A204.1 (cell line): ENCODE data around the gene DROSHA.

Source experiments
- FAIRE-seq: peaks from 2 replicates; lab custom pipeline; 2012; peaks lifted over from hg19 to GRCh38; lab: Jason Lieb, UNC

Gene DROSHA

GRCh38 chr5:31469886-31470285 lies 62.0 kb downstream of the DROSHA start:
- FAIRE-seq: no peak

- FAIRE-seq: no peak
Measured at GRCh38 chr5:31469466-31469865, 62.4 kb downstream of the DROSHA start.

- FAIRE-seq: no peak
Measured at GRCh38 chr5:31465291-31465690, 66.6 kb downstream of the DROSHA start.

- no peak for FAIRE-seq
Measured at GRCh38 chr5:31464081-31464480, 67.8 kb downstream of the DROSHA start.

- FAIRE-seq: no peak
Measured at GRCh38 chr5:31463351-31463750, 68.5 kb downstream of the DROSHA start.

- FAIRE-seq: no peak
Measured at GRCh38 chr5:31459594-31459993, 72.3 kb downstream of the DROSHA start.

- FAIRE-seq: peak; percentile 14
Measured at GRCh38 chr5:31455172-31455571, 76.7 kb downstream of the DROSHA start.

GRCh38 chr5:31453522-31453921 lies 78.4 kb downstream of the DROSHA start:
- no peak for FAIRE-seq

- FAIRE-seq: no peak
Measured at GRCh38 chr5:31452314-31452713, 79.6 kb downstream of the DROSHA start.

GRCh38 chr5:31449962-31450361 lies 81.9 kb downstream of the DROSHA start:
- no peak for FAIRE-seq

- FAIRE-seq: no peak
Measured at GRCh38 chr5:31449174-31449573, 82.7 kb downstream of the DROSHA start.

- FAIRE-seq: no peak
Measured at GRCh38 chr5:31445041-31445600, 86.8 kb downstream of the DROSHA start.

- FAIRE-seq: no peak
Measured at GRCh38 chr5:31443572-31443971, 88.3 kb downstream of the DROSHA start.

- no peak for FAIRE-seq
Measured at GRCh38 chr5:31442058-31442745, 89.7 kb downstream of the DROSHA start.

- FAIRE-seq: no peak
Measured at GRCh38 chr5:31436851-31437250, 95.0 kb downstream of the DROSHA start.

GRCh38 chr5:31435730-31436129 lies 96.2 kb downstream of the DROSHA start:
- no peak for FAIRE-seq

- FAIRE-seq: no peak
Measured at GRCh38 chr5:31434898-31435297, 97.0 kb downstream of the DROSHA start.

- no peak for FAIRE-seq
Measured at GRCh38 chr5:31433229-31433628, 98.7 kb downstream of the DROSHA start.

GRCh38 chr5:31427724-31428309 lies 104.1 kb downstream of the DROSHA start:
- no peak for FAIRE-seq

GRCh38 chr5:31427013-31427723 lies 104.7 kb downstream of the DROSHA start:
- FAIRE-seq: no peak

GRCh38 chr5:31421806-31422586 lies 109.9 kb downstream of the DROSHA start:
- no peak for FAIRE-seq

GRCh38 chr5:31417512-31417911 lies 114.4 kb downstream of the DROSHA start:
- no peak for FAIRE-seq
